ENCODE results near the gene FOSL2.

FOSL2 gene

DNA sequence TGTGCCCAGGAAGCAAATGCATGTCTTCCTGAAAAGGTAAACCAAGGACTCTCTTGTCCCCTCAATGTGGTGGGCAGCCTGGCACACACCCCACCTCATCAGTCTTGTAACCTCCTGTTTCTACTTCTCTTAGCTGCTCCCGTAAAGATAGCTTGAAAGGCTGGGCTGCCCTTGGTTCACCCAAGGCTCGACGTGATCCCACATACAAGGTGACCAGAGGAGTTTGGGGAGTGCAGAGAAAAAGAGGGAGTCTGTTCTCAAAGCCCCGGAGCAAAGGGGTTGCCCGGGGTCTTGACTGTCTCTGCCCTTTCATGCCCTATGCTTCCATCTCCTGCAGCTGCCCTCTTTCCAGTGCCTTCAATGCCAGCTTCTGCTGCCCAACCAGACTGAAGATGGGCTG is 18.3 kb upstream of the FOSL2 start:
- no peak for DNase-seq (ENCODE audit: low read depth, low spot score)

DNA sequence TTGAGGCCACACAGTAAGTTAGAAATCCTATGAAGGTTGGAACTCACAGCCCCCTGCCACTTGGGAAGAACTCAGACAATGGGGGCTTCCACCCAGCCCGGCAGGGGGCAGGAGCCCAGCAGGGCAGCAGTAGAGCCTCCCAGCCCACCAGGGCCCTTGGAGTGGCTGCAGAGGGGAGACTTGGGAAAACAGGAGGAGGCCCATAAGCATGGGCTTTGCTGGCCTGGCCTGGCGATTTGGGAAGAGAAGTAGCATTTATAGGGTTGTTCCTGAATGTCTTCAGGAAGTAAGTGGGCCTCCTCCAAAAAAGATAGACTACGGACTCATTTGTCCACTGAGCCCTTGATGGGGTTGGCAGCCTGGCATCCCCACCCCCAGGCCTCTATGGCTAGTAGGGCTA is 17.4 kb upstream of the FOSL2 start:
- DNase-seq (ENCODE audit: low read depth, low spot score), result no peak

GRCh38 chr2:28375742-28376631 is 16.7 kb upstream of the FOSL2 start:
- no peak for DNase-seq (ENCODE audit: low read depth, low spot score)

- DNase-seq (ENCODE audit: low read depth, low spot score), result no peak
Observed at GRCh38 chr2:28377195-28377816, 15.4 kb upstream of the FOSL2 start.

DNA sequence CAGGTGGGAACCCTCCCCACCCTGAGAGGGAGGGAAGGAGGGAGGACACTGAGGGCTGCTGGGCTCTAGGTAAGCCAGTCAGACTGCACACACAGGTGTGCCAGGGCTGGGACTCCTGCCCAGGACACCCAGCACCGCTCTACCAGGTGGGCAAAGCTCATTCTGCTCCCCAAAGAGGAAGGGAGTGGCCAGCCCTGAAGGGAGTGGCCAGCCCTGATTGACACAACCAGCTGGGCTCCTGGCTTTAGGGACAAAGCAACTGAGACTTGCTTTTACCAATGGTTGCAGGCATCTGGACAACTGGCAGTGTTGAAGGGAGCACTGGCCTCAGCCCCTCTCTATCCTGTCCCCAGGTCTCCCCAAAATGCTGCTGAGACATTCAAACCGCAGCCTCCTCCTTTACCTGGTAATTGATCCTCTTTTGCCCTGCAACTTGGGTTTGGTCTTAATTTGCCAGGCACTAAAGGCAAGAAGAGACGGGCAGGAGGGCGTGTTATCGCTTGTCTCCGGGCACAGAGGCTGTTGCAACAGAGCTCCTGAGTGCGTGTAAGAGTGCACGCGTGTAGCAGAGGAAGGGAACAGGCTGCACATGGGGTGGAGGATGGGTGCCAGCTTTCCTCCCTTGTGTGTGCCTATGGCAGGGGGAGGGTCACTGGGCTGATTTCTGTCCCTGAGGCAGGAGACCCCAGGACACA is 14.5 kb upstream of the FOSL2 start:
- no peak for DNase-seq (ENCODE audit: low read depth, low spot score)

GRCh38 chr2:28378679-28379584 is 13.7 kb upstream of the FOSL2 start:
- DNase-seq (ENCODE audit: low read depth, low spot score), result no peak

GRCh38 chr2:28380219-28380618 is 12.4 kb upstream of the FOSL2 start:
- DNase-seq (ENCODE audit: low read depth, low spot score), result no peak

- DNase-seq (ENCODE audit: low read depth, low spot score), result no peak
Observed at GRCh38 chr2:28381225-28382180, 11.2 kb upstream of the FOSL2 start.

GRCh38 chr2:28382755-28383154 is 9.9 kb upstream of the FOSL2 start:
- DNase-seq (ENCODE audit: low read depth, low spot score), result no peak

- DNase-seq (ENCODE audit: low read depth, low spot score), result no peak
Observed at GRCh38 chr2:28387082-28387960, 5.3 kb upstream of the FOSL2 start.

DNA sequence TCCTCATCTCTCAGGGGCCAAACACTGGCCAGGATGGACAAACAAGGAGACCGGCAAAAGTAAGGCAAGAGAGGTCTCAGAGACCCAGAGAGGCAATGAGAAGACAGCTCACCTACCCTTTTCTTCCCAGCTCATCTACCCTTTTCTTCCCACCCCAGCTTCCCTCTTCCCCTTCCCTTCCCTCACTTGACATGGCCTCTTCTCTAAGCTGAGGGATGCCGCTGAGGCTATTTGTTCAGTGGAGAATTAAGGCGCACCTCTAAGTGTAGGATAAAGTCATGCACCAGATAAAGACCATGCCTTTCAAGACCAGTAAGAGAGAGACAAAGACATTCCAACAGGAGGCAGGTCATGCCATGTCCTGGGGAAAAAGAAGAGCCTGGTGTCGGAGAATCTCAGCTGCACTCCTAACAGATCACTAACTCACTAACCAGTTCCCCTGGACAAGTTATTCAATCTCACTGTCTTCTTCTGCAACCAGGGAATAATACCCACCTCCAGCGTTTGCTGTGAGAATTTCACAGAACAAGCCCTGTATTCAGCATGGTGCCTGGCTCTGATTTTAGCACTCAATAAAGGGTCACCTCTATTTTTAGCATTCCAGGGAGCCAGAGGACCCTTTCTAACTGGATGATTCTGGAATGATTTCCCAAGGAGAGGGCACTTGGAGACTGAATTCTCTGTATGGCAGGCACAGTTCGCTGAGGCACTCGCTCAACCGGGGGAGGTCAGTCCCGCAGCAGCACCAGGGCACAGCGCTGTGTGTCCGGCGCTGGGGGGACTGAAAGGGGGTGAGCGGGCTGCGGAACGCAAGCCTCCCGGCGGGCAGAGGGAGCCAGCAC is 3.0 kb upstream of the FOSL2 start:
- no peak for DNase-seq (ENCODE audit: low read depth, low spot score)

DNA sequence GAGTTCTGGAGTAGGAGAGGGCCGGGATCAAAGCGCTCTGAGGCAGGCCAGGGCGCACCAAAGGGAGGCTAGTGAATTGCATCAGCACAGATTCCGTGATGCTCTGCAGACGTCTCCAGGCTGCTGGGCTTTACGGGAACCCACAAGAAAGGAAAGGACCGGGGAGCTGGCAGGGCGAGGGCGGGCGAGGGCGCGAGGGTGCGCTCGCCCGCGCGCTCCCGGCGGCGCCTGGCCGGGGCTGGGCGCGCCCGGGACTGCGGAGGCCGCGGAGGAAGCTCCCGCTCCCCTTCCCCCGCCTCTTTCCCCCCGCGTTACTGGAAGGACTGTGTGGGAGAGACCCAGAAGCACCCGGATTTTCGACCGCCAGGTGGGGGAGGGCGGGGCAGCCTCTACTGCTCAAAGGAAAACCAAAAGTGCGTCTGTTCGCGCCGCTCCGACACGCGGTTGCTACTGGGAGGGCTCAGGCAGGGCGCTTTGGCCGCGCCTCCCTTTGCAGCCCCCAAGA is 2.4 kb upstream of the FOSL2 start:
- DNase-seq (ENCODE audit: low read depth, low spot score), result peak; percentile 67

DNA sequence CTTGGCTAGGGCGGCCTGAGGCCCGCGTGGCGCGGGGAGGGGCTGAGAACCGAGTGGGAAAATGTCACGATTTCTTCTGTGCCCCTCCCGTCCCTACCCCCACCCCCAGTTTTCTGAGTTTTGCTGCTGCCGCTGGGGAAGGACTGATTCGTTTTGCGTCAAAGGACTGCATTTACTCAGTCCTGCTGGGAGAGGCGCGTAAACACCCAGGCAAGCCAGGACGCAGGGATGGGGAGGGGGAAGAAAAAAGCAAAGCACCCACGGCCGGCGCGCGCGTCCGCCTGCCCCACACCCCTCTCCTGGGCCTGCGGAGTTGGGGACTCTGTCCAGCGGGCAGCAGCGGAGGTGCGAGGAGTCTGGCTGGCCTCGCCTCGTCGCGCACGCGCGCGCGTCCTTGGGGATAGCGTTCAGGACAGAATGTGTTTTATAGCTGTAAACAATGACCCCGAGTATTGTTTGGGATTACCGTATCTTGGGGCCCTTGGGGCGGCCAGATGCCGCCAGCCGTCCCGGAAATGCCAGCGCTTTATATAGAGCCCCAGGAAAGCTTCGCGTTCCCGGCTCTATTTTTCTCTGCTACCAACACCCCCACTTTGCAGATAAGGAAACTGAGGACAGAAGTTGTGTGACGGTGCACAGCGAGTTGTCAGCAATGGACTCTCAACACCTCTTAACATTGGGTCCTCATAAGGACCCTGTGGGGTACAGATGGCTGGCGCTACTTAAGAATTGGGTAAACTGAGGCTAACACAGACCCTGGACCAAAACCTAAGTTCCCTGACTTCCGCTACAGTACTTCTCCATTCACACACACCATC is 1.7 kb upstream of the FOSL2 start:
- DNase-seq (ENCODE audit: low read depth, low spot score), result peak; percentile 67

GRCh38 chr2:28391564-28392296 is 928 bp upstream of the FOSL2 start:
- no peak for DNase-seq (ENCODE audit: low read depth, low spot score)

GRCh38 chr2:28393114-28393836 is 617 bp downstream of the FOSL2 start:
- DNase-seq (ENCODE audit: low read depth, low spot score), result no peak

- DNase-seq (ENCODE audit: low read depth, low spot score), result no peak
Observed at GRCh38 chr2:28394331-28394877, 1.7 kb downstream of the FOSL2 start.
